Stomach (tissue), 9 donors: ENCODE data around the gene VAV3. TPM values are rescaled to one million over a fixed set of nuclear protein-coding genes. Genes with fewer than 3 reads are reported as not detected.

Experiments used
- DNase-seq, 2 donors: peaks; one replicate each; pipeline versions ENCODE4 v3.0.0 to v3.0.0-alpha.2; 2013 to 2019
- H3K27ac ChIP-seq, 5 donors: fragments of 200-600 bp in 4 of 5; sonication (generic) in 4 of 5; one replicate each; pipeline ENCODE4 v1.5.1; 2013 to 2019; ENCODE audit warnings: mild to moderate bottlenecking in 1 of 5, moderate library complexity in 1 of 5
- H3K27me3 ChIP-seq, 3 donors: fragments of 200-600 bp; sonication (generic); one replicate each; pipeline ENCODE4 v1.5.1; 2017 to 2019; ENCODE audit warnings: mixed run types in 1 of 3
- H3K36me3 ChIP-seq, 4 donors: fragments of 200-600 bp; sonication (generic); 1 replicate in 3 of 4; 2 replicates in 1 of 4; pipeline ENCODE4 v1.5.1; 2016 to 2019
- H3K4me1 ChIP-seq, 4 donors: fragments of 200-600 bp; sonication (generic); one replicate each; pipeline ENCODE4 v1.5.1; 2016 to 2019
- H3K4me3 ChIP-seq, 4 donors: fragments of 200-600 bp; sonication (generic) in 3 of 4; one replicate each; pipeline ENCODE4 v1.5.1; 2016 to 2019; ENCODE audit warnings: mild to moderate bottlenecking in 1 of 4
- H3K9me3 ChIP-seq, 4 donors: fragments of 200-600 bp; sonication (generic); one replicate each; pipeline ENCODE4 v1.5.1; 2016 to 2019
- CTCF ChIP-seq, 7 experiments: fragments of 450-650 bp in 4 of 7; fragments of 200-600 bp in 3 of 7; sonication (generic) in 3 of 7; IDR thresholded peaks; one replicate each; pipeline ENCODE4 v1.5.1; 2016 to 2019; ENCODE audit warnings: antibody characterized with exemption in 7 of 7, control low read depth in 2 of 7, mild to moderate bottlenecking in 1 of 7
- EP300 ChIP-seq: sonication (generic); formaldehyde crosslinking; IDR thresholded peaks from one replicate; pipeline ENCODE4 v1.6.1; 2017; ENCODE audit warnings: antibody characterized with exemption
- POLR2A ChIP-seq, 4 donors: fragments of 450-650 bp; IDR thresholded peaks; one replicate each; pipeline ENCODE4 v1.6.1; 2016; ENCODE audit warnings: antibody characterized with exemption in 4 of 4, control low read depth in 2 of 4, mild to moderate bottlenecking in 1 of 4, moderate library complexity in 1 of 4
- POLR2AphosphoS5 ChIP-seq, 3 donors: sonication (generic); formaldehyde crosslinking; IDR thresholded peaks; one replicate each; pipeline ENCODE4 v1.6.1; 2016; ENCODE audit warnings: antibody characterized with exemption in 3 of 3
- WGBS, 5 donors: extraction: QIAGEN DNeasy Blood & Tissue Kit in 3 of 5; methylation state at CpG; one replicate each; pipeline versions ENCODE4 v1.1.5 to v1.1.7; 2013 to 2018; 5-methylcytosine and 5-hydroxymethylcytosine counted together
- intact Hi-C: fragments of 100-400 bp; cut with DNase I; formaldehyde crosslinking; loops from one replicate; pipeline ENCODE4 v1.15.1; 2023; ENCODE audit warnings: low total_unique reads
- polyA plus RNA-seq, 3 donors: library from polyadenylated mRNA; stranded (reverse); fragments of 200-250 nt; gene quantifications; one replicate each; pipeline ENCODE4 v1.2.3, GENCODE V29; 2013
- total RNA-seq, 5 donors: library from RNA; depleted of rRNA; stranded (reverse); fragments of >200 nt; gene quantifications; one replicate each; pipeline versions ENCODE4 v1.1.0 to v1.2.3, GENCODE V29; 2014 to 2016
- donor health status: healthy with polysubstance abuse.
- donor health status: Bipolar disorder and iron deficiency.
- donor health status: healthy.

VAV3 gene
- total and polyA plus RNA-seq, 8 donors, result 5.7 to 29.3 (median 6.9) TPM

- intact Hi-C loops, result no loop called here
- H3K27ac ChIP-seq, result no peak overlapping the region
Measured at GRCh38 chr1:107804134-107804533, 160.8 kb downstream of the VAV3 start.

DNA sequence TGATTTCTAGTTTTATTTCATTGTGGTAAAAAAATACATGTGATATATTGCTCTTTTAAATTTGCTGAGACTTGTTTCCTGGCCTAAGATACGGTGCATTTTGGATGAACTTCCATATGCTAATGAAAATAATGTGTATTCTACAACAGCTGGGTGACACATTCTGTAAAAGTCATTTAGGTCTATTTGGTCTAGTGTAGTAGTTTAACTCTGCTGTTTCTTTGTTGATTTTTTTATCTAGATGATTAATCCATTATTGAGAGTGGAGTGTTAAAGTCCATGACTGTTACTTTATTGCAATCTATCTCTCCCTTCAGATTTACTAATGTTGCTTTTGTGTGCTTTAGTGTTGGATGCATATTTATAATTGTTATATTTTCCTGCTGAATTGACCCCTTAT, 161.4 kb downstream of the VAV3 start:
- Histone ChIP-seq H3K27ac (no peak overlapping the region), H3K9me3 (peaks cover 0 to 5% (median 1%) of the 10 kb centered on the region in 4 donors), H3K4me1 (no peaks in the 10 kb centered on the region), H3K36me3 (no peaks in the 10 kb centered on the region), H3K27me3 (no peaks in the 10 kb centered on the region), H3K4me3 (no peak overlapping the region)
- TF ChIP-seq POLR2AphosphoS5 (IDR thresholded peaks at IDR 0.05), result no peak
- no peak for TF ChIP-seq POLR2A (IDR thresholded peaks at IDR 0.05)
- no peak for TF ChIP-seq CTCF (IDR thresholded peaks at IDR 0.05)
- TF ChIP-seq EP300, result no peak
- WGBS, 5 donors, result 32 to 50% (median 43%) methylated on average over 1 of the region's 1 CpG
- intact Hi-C loops, result no loop called here
- DNase-seq, result no peak

More at GRCh38 chr1:107804134-107804533, 160.8 kb downstream of the VAV3 start:
- 66 to 77% (median 71%) methylated on average over 1 of the region's 1 CpG for WGBS, 5 donors
- no peaks in the 10 kb centered on the region for H3K36me3 ChIP-seq
- no peaks in the 10 kb centered on the region for H3K27me3 ChIP-seq
- peaks cover 0 to 5% (median 1%) of the 10 kb centered on the region in 4 donors for H3K9me3 ChIP-seq
- no peaks in the 10 kb centered on the region for H3K4me1 ChIP-seq
- no peak overlapping the region for H3K4me3 ChIP-seq
- DNase-seq, result peak in 1 of 2 donors; percentile 12
- TF ChIP-seq POLR2AphosphoS5 (IDR thresholded peaks at IDR 0.05) (no peak), POLR2A (IDR thresholded peaks at IDR 0.05) (no peak), EP300 (no peak), CTCF (IDR thresholded peaks at IDR 0.05) (no peak)

DNA sequence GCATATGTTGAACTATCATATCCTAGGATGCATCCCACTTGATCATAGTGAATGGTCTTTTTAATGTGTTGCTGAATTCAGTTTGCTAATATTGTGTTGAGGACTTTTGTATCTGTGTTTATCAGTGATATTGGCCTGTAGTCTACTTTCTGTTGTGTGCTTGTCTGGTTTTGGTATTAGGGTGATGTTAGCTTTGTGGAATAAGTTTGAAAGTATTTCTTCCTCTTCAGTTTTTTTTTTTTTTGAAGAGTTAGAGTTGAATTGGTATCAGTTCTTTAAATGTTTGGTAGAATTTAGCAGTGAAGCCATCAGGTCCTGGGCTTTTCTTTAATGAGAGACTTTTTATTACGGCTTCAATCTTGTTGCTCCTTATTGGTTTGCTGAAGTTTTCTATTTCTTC, 162.3 kb downstream of the VAV3 start:
- intact Hi-C loops, result no loop called here

DNA sequence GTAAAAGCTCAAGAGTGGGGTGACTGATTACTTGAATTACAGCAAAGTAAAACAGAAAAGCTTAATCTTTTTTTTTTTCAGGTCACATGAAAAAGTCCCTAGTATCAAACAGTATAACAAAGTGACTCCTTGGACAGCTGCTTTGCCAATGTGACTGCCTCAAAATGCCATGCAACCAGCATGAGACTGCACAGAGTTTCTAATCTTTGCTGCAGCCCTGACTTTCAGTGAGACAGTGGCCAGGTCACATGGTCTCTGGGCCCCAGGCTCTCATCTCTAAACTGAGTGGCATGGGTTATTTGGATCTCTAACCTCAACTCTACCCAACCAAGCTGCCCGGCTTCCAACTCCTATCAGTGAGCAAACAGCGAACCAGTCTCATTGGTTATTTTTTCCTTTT, 169.0 kb downstream of the VAV3 start:
- H3K9me3 ChIP-seq, result peaks cover 0 to 4% (median under 1%) of the 10 kb centered on the region in 4 donors
- intact Hi-C loops, result loop anchor here (10.0 kb wide), 1 partner anchor 169 kb away; the partner anchor contains the start of gene VAV3
- no peaks in the 10 kb centered on the region for H3K36me3 ChIP-seq
- H3K27ac ChIP-seq, result no peak overlapping the region
- H3K4me1 ChIP-seq, result no peaks in the 10 kb centered on the region
- no peaks in the 10 kb centered on the region for H3K27me3 ChIP-seq
- no peak overlapping the region for H3K4me3 ChIP-seq
- TF ChIP-seq POLR2AphosphoS5 (IDR thresholded peaks at IDR 0.05) (no peak), POLR2A (IDR thresholded peaks at IDR 0.05) (no peak), EP300 (no peak), CTCF (IDR thresholded peaks at IDR 0.05) (no peak)
- WGBS, 5 donors, result 80 to 90% (median 88%) methylated on average over 2 of the region's 2 CpGs
- DNase-seq, result no peak

More for the DNA sequence above, 162.3 kb downstream of the VAV3 start:
- WGBS, 5 donors, result 94 to 97% (median 95%) methylated on average over 1 of the region's 1 CpG
- no peak for DNase-seq
- Histone ChIP-seq H3K36me3 (no peaks in the 10 kb centered on the region), H3K27me3 (no peaks in the 10 kb centered on the region), H3K27ac (no peak overlapping the region), H3K4me3 (no peak overlapping the region), H3K4me1 (no peaks in the 10 kb centered on the region), H3K9me3 (peaks cover 0 to 5% (median 1%) of the 10 kb centered on the region in 4 donors)
- TF ChIP-seq EP300 (no peak), CTCF (IDR thresholded peaks at IDR 0.05) (no peak), POLR2A (IDR thresholded peaks at IDR 0.05) (no peak), POLR2AphosphoS5 (IDR thresholded peaks at IDR 0.05) (no peak)
